ENCODE measurements around the gene EVX2. TPM values are rescaled to one million over a fixed set of nuclear protein-coding genes. Genes with fewer than 3 reads are reported as not detected.

Gene EVX2
- not detected in 2 replicates for total RNA-seq

GRCh38 chr2:176083796-176084261 lies at the start of gene EVX2:
TSS of gene EVX2 (minus strand) at chr2:176083962. CDS start at chr2:176083776, 186 bp downstream.

DNA sequence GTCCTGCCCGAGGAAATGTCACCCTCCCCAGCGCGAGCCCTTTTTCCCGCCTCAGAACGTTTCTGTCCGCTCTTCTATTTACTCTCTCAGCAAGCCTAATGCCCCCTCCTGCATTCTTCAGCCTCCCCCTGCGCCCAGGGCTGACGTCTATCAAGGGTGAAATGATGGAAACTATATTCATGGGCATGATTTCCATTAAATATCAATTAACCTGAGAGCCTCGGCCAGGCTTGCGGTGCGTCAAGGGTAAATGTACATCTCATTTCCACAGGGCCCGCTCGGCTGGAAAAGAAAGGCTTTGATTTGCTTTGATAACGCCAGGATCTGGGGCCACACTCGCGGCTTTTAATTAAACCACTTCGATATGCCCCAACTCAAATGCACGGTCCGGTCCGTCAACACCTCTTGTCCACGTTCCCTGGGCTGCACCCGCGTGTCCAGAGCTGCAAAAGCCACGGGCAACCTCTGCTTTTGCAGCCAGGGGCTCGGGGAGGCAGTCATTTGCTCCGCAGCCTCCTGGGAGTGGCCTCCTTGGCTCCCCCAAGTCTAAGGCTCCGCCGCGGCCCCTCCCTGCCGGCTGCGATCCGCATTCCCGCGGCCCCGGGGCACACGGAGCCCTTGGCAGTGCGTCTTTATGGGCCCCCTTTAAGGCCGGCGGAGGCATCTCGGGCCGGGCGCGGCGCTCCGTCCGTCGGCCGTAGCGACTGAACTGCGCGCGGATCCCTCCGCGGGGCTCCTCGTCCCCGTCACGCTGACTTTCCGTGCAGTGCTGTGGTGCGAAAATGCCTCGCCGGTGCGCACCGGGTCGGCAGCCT lies 45.4 kb upstream of the EVX2 start, which contains the start of gene HOXD8:
HOXD8 (plus strand) TSS at position 724 of the 815 bp plus-strand sequence. CDS start 662 bp downstream, outside the sequence.

GRCh38 chr2:176122683-176123410 lies 39.1 kb upstream of the EVX2 start, which contains the start of gene HOXD9:
TSS of gene HOXD9 (plus strand) at chr2:176122719. CDS start at chr2:176122769, 50 bp downstream.

GRCh38 chr2:176115883-176116813 lies 32.4 kb upstream of the EVX2 start, which contains the start of gene HOXD10:
TSS of gene HOXD10 (plus strand) at chr2:176116778. CDS start at chr2:176116834, 56 bp downstream.

DNA sequence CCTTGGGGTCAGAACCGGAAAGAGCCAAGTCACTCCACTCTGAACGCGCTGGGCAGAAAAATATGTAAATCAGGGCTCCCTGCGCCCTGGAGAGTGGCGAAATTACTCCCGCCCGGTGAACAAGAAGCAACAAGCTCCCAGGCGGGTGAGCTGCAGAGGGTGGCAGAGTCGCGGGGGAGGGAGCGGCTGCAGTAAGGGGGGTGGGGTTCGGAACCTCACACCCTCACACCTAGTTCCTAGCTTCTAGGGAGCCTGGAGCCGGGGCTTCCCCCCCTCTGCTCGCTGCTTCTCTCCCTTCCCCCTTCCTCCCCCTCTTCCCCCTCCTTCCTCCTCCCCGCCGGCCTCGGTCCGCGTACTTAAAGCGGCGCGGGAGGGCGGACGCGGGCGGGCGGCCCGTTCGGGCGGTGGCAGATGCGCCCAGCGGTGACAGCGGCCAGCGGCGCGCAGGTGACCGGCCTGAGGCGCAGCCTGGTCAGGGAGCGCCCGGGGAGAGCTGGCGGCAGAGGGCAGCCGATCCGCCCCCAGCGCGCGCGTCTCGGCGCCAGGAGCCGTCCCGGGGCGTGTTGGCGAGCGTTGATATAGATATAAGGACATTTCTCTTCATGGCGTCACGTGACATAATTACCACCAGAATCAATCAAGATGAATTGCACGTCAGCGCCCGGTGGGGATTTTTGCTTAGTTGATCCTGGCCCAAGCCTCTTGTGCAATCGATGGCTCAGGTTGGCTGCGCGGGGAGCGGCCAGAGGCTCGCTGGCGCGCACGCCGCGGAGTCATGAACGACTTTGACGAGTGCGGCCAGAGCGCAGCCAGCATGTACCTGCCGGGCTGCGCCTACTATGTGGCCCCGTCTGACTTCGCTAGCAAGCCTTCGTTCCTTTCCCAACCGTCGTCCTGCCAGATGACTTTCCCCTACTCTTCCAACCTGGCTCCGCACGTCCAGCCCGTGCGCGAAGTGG lies 23.1 kb upstream of the EVX2 start, which contains the start of gene HOXD11:
HOXD11 (plus strand) TSS at position 700 of the 959 bp plus-strand sequence; CDS start at position 776, 76 bp downstream.

DNA sequence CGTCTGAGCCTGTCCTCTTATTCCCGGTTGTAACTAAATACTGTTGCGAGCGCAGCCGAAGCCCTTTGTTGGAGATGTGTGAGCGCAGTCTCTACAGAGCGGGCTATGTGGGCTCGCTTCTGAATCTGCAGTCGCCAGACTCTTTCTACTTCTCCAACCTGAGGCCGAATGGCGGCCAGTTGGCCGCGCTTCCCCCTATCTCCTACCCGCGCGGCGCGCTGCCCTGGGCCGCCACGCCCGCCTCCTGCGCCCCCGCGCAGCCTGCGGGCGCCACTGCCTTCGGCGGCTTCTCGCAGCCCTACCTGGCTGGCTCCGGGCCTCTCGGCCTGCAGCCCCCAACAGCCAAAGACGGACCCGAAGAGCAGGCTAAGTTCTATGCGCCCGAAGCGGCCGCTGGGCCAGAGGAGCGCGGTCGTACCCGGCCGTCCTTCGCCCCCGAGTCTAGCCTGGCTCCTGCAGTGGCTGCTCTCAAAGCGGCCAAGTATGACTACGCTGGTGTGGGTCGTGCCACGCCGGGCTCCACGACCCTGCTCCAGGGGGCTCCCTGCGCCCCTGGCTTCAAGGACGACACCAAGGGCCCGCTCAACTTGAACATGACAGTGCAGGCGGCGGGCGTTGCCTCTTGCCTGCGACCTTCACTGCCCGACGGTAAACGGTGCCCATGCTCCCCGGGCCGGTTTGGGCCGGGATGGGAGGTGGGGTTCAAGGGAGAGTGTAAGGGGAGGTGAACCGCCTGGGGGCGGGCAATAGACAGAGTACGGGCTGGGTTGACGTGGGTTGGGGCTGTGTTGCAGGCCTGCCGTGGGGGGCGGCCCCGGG lies 16.2 kb upstream of the EVX2 start, which contains the start of gene HOXD12:
HOXD12 (plus strand) TSS at position 68 of the 819 bp plus-strand sequence; CDS start at position 75, 7 bp downstream.

DNA sequence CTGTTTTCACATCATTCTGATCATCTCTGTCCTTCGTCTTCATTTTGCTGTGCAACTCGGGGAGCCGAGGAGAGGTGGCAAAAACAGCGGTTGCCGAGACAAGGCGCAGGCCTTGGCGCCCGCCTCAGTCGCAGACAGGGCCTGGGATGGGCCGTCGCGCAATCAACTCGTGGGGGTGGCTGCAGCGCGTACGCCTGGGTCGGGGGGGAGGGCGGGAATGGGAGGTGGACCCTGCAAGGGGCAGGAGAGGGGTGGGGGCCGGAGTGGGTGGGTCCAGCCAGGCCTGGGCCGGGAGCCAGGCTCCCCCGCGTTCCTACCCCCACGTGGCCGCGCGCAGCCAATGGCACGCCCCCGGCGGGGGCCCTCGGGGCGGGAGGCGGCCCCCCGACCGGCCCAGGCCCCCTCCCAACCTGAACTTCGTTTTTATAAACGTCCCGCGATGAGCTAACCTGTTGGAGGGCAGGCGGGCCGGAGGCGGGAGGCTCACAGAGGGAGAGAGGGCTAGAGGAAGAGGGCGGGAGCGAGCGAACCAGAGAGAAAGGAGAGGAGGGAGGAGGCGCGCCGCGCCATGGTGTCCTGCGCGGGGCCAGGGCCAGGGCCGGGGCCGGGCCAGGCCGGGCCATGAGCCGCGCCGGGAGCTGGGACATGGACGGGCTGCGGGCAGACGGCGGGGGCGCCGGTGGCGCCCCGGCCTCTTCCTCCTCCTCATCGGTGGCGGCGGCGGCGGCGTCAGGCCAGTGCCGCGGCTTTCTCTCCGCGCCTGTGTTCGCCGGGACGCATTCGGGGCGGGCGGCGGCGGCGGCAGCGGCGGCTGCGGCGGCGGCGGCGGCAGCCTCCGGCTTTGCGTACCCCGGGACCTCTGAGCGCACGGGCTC lies 8.7 kb upstream of the EVX2 start, which contains the start of gene HOXD13:
HOXD13 (plus strand) TSS at position 452 of the 875 bp plus-strand sequence; CDS start at position 622, 170 bp downstream.

Other genes starting within 250 kb of the EVX2 start
- gene LNPK, start 81.7 kb downstream of the EVX2 start, total RNA-seq: 32.3 and 38.2 TPM in 2 replicates
- gene HOXD13, start 8.8 kb upstream of the EVX2 start, total RNA-seq: not detected in 2 replicates
- gene HOXD12, start 15.8 kb upstream of the EVX2 start, total RNA-seq: not detected in 2 replicates
- not detected in 2 replicates for gene HOXD11, start 23.3 kb upstream of the EVX2 start, total RNA-seq
- gene HOXD10, start 32.8 kb upstream of the EVX2 start, total RNA-seq: not detected in 2 replicates
- gene HOXD9, start 38.8 kb upstream of the EVX2 start, total RNA-seq: not detected in 2 replicates
- not detected in 2 replicates for gene HOXD8, start 45.7 kb upstream of the EVX2 start, total RNA-seq
- not detected in 2 replicates for gene HOXD4, start 67.6 kb upstream of the EVX2 start, total RNA-seq
- not detected in 2 replicates for gene HOXD3, start 73.3 kb upstream of the EVX2 start, total RNA-seq
- gene HOXD1, start 104.7 kb upstream of the EVX2 start, total RNA-seq: not detected in 2 replicates
- gene MTX2, start 185.5 kb upstream of the EVX2 start, total RNA-seq: 41.0 and 47.8 TPM in 2 replicates

Measured in cardiac atrium fibroblast (primary cell).